Stimulated activated CD4-positive, alpha-beta T cell treated with anti-CD3 and anti-CD28 coated beads, Interleukin-4, amount 100 ng/mL, for 48 hours (primary cell): Measurements from ENCODE around the gene TRIM37.
"Not testable (repeated sequence)": the region's sequence is repeated elsewhere in the genome, so short reads cannot be mapped to it uniquely, and the experiment has no call there.

ENCODE experiments used
- DNase-seq, 2 donors: peaks; one replicate each; pipeline ENCODE4 v3.0.0-alpha.2; 2020; ENCODE audit warnings: low read depth in 2 of 2

The TRIM37 gene

DNA sequence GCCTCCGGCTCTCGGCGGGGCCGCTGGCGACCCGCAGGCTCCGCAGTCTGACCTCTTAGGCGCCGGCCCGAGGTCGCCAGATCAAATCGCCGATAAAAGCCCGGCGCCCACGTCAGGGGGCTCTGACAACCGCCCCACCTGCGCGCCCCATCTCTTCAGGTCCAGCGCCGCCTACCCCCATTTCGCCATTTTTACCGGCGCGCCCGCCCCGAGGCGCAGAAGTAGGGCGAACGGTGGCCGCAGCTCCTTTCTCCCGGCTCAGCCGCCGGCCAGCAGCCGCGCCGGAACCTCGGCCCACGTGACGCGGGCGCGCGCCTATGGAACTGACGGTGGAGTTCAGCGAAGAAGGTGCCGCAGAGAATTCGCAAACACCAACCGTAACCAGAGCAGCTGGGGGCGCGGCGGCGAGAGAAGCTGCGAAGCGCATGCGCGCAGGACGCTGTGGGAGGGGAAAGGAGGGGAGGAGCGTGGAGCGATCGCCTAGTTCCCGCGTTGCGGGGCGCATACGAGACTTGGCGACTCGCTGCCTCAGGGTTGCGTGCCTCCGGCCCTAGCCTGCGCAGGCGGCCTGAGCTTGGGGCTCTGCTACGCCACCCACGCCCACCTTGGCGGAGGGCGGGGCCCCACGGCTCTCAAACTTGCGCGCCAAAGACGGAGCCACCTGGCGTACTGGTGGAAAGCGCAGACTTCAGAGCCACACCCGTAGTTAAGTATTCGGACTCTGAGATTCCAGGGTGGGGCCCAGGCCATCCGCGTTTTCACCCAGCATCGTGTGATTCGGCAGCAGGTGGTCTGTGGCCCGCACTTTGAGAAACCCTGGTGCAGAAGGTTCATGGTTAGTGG is at the start of gene TRIM37:
TSS of gene TRIM37 (minus strand) at position 418 of the 843 bp plus-strand sequence. CDS start 419 bp downstream, outside the sequence.
- peak; percentile 98 for DNase-seq

- peak; percentile 77 to 88 for DNase-seq
Measured at GRCh38 chr17:59155439-59156177, 48.9 kb upstream of the TRIM37 start, which contains the start of gene PRR11. PRR11 (plus strand) TSS chr17:59155746; CDS start chr17:59169753, 14,007 bp downstream.

- peak; percentile 89 to 94 for DNase-seq
Measured at GRCh38 chr17:59154721-59155438, 48.2 kb upstream of the TRIM37 start, which contains the start of gene SKA2. SKA2 (minus strand) TSS chr17:59155186; CDS start chr17:59155163, 23 bp downstream.

DNA sequence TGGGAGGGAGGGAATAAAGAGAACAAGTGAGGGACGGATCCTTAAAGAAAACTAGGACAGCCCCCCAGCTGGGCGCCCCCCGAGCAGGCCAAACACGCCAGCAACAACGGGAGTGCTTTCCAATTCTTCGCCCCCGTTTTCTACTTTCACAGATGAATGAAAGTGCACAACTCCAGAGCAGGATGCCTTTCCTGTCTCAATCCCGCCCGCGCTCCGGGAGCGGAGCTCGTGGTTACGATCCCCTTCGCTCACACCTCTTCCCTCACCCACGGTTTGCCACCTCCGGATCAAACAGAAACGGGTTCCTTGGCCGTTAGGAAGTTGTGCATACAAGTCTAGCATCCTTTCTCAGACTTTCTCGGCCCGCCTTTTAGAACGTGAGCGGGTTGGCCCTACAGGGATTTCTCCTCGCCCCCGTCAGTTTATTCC is 47.6 kb upstream of the TRIM37 start:
- DNase-seq = peak; percentile 27 to 28

DNA sequence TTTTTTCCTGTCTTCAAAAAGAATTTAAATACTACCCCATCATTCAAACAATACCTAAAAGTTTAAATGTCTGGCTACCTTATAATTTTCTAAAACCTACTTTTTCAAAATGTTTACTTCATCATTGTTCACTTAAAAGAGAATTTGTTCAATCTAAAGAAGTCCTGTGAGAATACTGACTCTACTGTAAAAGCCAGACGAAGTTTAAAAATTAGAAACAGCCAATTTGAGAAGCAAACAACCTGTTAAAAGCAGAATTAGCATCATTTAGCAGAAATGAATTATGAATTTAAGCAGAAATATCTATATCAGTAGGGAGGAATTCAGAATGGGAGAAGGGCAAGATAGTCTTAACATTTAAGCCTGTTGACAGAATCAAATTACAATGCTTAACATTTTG is 46.2 kb upstream of the TRIM37 start:
- DNase-seq = no peak

GRCh38 chr17:59151591-59151990 is 44.9 kb upstream of the TRIM37 start:
- no peak for DNase-seq

DNA sequence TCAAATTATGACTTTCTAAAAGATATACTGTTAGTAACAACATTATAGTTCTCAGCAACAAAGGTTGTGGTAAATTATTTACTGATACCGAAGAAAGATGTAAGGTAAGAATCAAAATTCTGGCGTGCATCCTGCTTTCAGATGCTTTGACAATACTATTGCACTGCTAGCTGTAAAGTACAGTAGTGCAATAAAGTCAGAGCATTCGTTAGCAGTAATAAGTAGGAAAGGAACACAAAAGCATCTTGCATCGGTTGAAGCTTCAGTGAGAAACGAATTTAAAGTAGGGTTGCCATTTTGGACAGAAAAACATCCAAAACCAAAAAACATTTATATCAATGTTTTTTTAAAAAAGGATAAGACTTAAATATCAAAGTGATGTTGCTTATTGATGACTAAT is 44.3 kb upstream of the TRIM37 start:
- DNase-seq = no peak

DNA sequence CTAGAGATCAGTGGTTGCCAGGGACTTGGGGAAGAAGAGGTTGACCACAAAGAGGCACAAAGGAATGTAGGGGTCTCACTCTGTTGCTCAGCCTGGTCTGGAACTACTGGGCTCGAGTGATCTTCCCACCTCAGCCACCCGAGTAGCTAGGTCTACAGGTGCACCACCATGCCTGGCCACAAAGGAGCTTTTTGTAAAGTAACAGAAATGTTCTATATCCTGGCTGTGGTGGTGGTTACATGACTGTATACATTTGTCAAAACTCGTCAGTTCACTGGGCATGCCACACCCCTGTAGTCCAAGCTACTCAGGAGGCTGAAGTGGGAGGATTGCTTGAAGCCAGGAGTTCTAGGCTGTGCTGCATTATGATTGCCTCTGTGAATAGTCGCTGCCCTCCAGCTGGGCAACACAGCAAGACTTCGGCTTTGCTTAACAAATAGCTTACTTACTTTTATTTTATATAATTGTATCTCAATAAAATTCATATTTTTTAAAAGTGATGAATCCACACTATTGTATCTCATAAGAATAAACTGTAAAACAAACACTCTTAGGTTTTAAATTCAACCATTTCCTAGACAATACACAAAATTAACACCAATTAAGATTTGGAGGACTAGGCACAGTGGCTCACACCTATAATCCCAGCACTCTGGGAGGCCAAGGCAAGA is 43.3 kb upstream of the TRIM37 start:
- no peak for DNase-seq

- no peak for DNase-seq
Measured at GRCh38 chr17:59149051-59149450, 42.4 kb upstream of the TRIM37 start.

DNA sequence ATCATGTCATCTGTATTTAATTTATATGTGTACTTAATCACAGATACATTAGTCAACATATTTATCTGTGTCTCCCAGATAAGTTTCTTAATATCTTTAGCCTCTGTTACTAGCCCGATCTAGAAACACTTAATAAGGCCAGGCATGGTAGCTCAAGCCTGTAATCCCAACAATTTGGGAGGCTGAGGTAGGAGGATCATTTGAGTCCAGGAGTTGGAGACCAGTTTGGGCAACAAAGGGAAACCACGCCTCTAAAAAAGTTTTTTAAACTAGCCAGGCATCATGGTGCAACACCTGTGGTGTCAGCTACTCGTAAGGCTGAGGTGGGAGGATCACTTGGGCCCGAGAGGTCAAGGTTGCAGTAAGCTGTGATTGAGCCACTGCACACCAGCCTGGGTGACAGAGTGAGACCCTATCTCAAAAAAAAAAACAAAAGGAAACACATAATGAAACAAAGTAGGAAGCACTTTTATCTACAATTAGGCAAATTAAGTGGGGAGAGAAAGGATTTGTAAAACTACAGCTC is 39.0 kb upstream of the TRIM37 start:
- no peak for DNase-seq

DNA sequence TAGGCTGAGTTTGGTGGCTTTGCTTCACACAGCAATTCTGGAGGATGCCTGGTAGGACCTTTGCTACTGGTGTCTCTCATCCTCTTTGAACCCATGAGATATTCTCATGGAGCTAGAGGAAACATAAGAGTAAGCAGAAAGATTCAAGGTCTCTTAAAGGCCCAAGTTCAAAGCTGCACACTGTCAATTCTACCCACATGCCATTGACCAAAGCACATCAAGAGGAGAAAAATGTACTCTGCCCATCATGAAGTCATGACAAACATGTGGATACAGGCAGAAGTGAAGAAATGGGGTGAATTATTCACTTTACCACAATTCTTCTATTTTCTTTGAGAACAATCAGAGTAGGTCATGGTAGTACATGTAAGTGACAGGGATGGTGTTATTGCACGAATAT is 35.2 kb upstream of the TRIM37 start:
- no peak for DNase-seq

DNA sequence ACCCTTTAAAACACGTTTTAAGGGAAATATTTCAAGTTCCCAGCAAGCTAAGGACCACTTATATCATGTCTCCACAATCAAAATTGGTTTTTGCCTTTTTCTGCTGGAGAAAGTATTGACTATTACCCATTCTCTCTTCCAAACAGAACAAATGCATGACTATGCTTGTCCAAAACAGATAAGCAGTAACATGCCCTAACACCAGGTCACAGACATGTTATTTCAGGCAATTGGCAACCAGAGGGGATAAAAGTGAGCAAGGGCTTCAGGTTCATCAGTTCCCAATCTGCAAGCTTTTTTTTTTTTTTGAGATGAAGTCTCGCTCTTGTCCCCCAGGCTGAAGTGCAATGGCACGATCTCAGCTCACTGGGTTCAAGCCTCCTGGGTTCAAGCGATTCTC is 33.3 kb upstream of the TRIM37 start:
- no peak for DNase-seq

DNA sequence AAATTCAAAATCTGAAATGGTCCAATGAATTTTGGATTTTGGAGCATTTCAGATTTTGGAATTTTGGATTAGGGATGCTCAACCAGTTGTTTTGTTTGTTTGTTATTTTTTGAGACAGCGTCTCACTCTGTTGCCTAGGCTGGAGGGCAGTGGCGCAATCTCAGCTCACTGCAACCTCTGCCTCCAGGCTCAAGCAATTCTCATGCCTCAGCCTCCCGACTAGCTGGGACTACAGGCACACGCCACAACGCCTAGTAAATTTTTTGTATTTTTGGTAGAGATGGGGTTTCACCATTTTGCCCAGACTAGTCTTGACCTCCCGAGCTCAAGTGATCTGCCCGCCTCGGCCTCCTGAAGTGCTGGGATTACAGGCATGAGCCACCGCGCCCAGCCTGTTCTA is 31.7 kb upstream of the TRIM37 start:
- DNase-seq = not testable (repeated sequence)

DNA sequence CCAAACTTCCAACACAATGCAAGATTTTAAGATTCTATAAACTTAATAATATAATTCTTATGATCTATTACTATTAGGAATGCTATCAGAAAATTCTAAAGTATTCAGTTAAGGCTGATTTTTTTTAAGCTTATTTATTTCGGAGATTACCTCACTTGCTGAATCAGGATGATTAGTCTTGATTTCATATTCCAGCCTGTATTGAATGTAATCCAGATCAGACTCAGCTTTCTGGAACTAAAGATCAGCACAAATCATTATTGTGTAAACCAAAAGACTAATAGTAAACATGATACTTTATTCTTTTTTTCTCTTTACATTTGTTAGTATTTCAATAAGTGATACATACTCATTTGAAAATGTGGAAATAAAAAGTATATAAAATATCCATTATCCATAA is 24.5 kb upstream of the TRIM37 start:
- DNase-seq = no peak

GRCh38 chr17:59129814-59130213 is 23.1 kb upstream of the TRIM37 start:
- no peak for DNase-seq

GRCh38 chr17:59126809-59127417 is 20.2 kb upstream of the TRIM37 start:
- DNase-seq = no peak

- no peak for DNase-seq
Measured at GRCh38 chr17:59124665-59125064, 18.0 kb upstream of the TRIM37 start.

DNA sequence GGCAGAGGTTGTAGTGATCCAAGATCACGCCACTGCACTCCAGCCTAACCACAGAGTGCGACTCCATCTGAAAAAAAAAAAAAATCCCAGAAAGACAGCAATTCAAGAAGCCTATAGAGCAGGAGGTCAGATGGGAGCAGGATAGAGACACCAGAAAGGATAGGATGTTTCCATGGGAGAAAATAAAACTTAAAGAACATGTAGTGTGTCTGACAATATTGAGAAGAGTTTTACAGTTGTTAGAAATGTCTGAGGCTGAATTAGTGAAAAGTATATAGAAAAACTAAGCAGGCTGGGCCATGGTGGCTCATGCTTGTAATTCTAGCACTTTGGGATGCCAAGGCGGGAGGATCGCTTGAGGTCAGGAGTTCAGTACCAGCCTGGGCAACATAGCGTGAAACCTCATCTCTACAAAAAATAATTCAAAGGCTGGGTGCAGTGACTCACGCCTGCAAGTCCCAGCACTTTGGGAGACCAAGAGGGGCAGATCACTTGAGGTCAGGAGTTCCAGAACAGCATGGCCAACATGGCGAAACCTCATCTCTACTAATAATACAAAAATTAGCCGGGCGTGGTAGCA is 15.3 kb upstream of the TRIM37 start:
- DNase-seq = no peak

DNA sequence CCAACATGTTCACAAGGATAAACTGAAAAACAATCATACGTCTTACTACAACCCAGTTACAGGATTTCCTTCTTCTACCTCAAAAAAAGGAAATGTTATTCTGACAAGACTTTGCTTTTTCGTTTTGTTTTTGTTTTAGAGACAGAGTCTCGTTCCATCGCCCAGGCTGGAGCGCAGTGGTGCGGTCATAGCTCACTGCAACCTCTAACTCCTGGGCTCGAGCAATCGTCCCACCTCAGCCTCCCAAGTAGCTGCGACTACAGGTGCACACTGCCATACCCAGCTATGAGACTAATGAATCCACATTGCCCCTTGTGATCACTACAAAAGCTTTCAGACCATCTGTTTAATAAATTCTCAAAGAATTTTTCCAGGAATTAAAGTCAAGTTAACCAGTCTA is 8.8 kb upstream of the TRIM37 start:
- DNase-seq = no peak

- no peak for DNase-seq
Measured at GRCh38 chr17:59111539-59111938, 4.9 kb upstream of the TRIM37 start.
